CD14-positive monocyte (primary cell): Measurements from ENCODE around the gene TCEAL7. TPM values are rescaled to one million over a fixed set of nuclear protein-coding genes. Genes with fewer than 3 reads are reported as not detected.

Source experiments
- DNase-seq, 3 donors: peaks; one replicate each; pipeline ENCODE4 v3.0.0-alpha.2; 2011 to 2022
- H2AFZ ChIP-seq: 2 replicates; pipeline ENCODE4 v1.6.0; 2012; ENCODE audit warnings: mild to moderate bottlenecking, low read depth, low read length, inconsistent platforms; ENCODE audit not compliant: insufficient read depth, poor library complexity, severe bottlenecking
- H3K27ac ChIP-seq, 2 donors: 1 replicate in 1 of 2; 2 replicates in 1 of 2; pipeline ENCODE4 v1.5.1; 2012 to 2013; ENCODE audit warnings: low read length in 2 of 2, control low read depth in 1 of 2, inconsistent platforms in 1 of 2, low read depth in 1 of 2, mild to moderate bottlenecking in 1 of 2
- H3K27me3 ChIP-seq, 2 donors: one replicate each; pipeline versions ENCODE4 v1.6.0 to v1.6.1; 2011 to 2013; ENCODE audit warnings: low read length in 2 of 2; ENCODE audit not compliant: control insufficient read depth in 2 of 2, insufficient read depth in 2 of 2
- H3K36me3 ChIP-seq, 2 donors: replicated peaks in 1 of 2; 1 replicate in 1 of 2; 2 replicates in 1 of 2; pipeline versions ENCODE4 v1.5.1 to v1.6.1; 2012 to 2013; ENCODE audit warnings: low read length in 2 of 2, control low read depth in 1 of 2, inconsistent platforms in 1 of 2, mild to moderate bottlenecking in 1 of 2; ENCODE audit not compliant: insufficient read depth in 2 of 2, control insufficient read depth in 1 of 2
- H3K4me1 ChIP-seq, 2 donors: 1 replicate in 1 of 2; 2 replicates in 1 of 2; pipeline versions ENCODE4 v1.5.1 to v1.6.1; 2012 to 2013; ENCODE audit warnings: low read length in 2 of 2, control low read depth in 1 of 2, inconsistent platforms in 1 of 2, mild to moderate bottlenecking in 1 of 2, moderate library complexity in 1 of 2; ENCODE audit not compliant: insufficient read depth in 2 of 2, control insufficient read depth in 1 of 2
- H3K4me2 ChIP-seq: replicated peaks from 2 replicates; pipeline ENCODE3; 2012; ENCODE audit warnings: low read length, moderate library complexity, mild to moderate bottlenecking; ENCODE audit not compliant: poor library complexity, severe bottlenecking; ENCODE audit errors: extremely low read depth
- H3K4me3 ChIP-seq, 3 experiments: fragments of 200-600 bp in 1 of 3; sonication (generic) in 1 of 3; replicated peaks in 1 of 3; 1 replicate in 2 of 3; 2 replicates in 1 of 3; pipeline ENCODE4 v1.5.1; 2011 to 2013; ENCODE audit warnings: low read length in 3 of 3, mild to moderate bottlenecking in 3 of 3, control low read depth in 2 of 3, low read depth in 2 of 3, inconsistent platforms in 1 of 3, moderate library complexity in 1 of 3
- H3K79me2 ChIP-seq: 2 replicates; pipeline ENCODE4 v1.6.0; 2012; ENCODE audit warnings: mild to moderate bottlenecking, control low read depth, inconsistent platforms, low read length, moderate library complexity; ENCODE audit not compliant: insufficient read depth
- H3K9ac ChIP-seq: 2 replicates; pipeline ENCODE4 v1.6.0; 2017; ENCODE audit warnings: low read length, mild to moderate bottlenecking; ENCODE audit not compliant: insufficient read depth, poor library complexity, severe bottlenecking
- H3K9me3 ChIP-seq, 2 donors: replicated peaks in 1 of 2; 1 replicate in 1 of 2; 2 replicates in 1 of 2; pipeline versions ENCODE4 v1.5.1 to v1.6.1; 2012 to 2013; ENCODE audit warnings: low read length in 2 of 2, control low read depth in 1 of 2; ENCODE audit not compliant: control insufficient read depth in 1 of 2, insufficient read depth in 1 of 2
- H4K20me1 ChIP-seq: 2 replicates; pipeline ENCODE4 v1.6.0; 2012; ENCODE audit warnings: mild to moderate bottlenecking, low read length, control low read depth, moderate library complexity; ENCODE audit not compliant: insufficient read depth
- H3K27ac Mint-ChIP-seq, 7 donors: one replicate each; pipeline ENCODE4 v1.8.0; 2020; ENCODE audit warnings: mild to moderate bottlenecking in 7 of 7, mixed read lengths in 7 of 7, moderate library complexity in 6 of 7, inconsistent platforms in 2 of 7
- H3K27me3 Mint-ChIP-seq, 3 donors: one replicate each; pipeline ENCODE4 v1.8.0; 2021 to 2022; ENCODE audit warnings: low read depth in 3 of 3, mild to moderate bottlenecking in 3 of 3, mixed read lengths in 3 of 3, moderate library complexity in 3 of 3, inconsistent platforms in 1 of 3
- H3K36me3 Mint-ChIP-seq, 2 donors: one replicate each; pipeline ENCODE4 v1.8.0; 2020; ENCODE audit warnings: mixed read lengths in 2 of 2, inconsistent platforms in 1 of 2, mild to moderate bottlenecking in 1 of 2
- H3K4me1 Mint-ChIP-seq: one replicate; pipeline ENCODE4 v1.8.0; 2020; ENCODE audit warnings: mild to moderate bottlenecking, mixed read lengths
- H3K4me3 Mint-ChIP-seq, 2 donors: one replicate each; pipeline ENCODE4 v1.8.0; 2020; ENCODE audit warnings: mild to moderate bottlenecking in 2 of 2, mixed read lengths in 2 of 2, moderate library complexity in 1 of 2
- H3K9me3 Mint-ChIP-seq, 7 donors: one replicate each; pipeline ENCODE4 v1.8.0; 2020 to 2022; ENCODE audit warnings: mixed read lengths in 7 of 7, mild to moderate bottlenecking in 6 of 7, moderate library complexity in 6 of 7, inconsistent platforms in 2 of 7
- CTCF ChIP-seq: fragments of 200-600 bp; IDR thresholded peaks from one replicate; pipeline ENCODE4 v1.8.0; 2022; ENCODE audit warnings: antibody characterized with exemption, mild to moderate bottlenecking
- WGBS: methylation state at CpG from one replicate; pipeline ENCODE4 v1.1.5; 2013; ENCODE audit warnings: missing lambda C conversion rate; ENCODE audit not compliant: insufficient coverage; 5-methylcytosine and 5-hydroxymethylcytosine counted together
- intact Hi-C, 2 donors: fragments of 100-400 bp; cut with micrococcal nuclease; formaldehyde crosslinking; loops; one replicate each; pipeline versions ENCODE4 v1.15.0 to v1.15.1; 2023
- polyA plus RNA-seq, 3 donors: library from polyadenylated mRNA; depleted of rRNA in 1 of 3; unstranded in 2 of 3; stranded (reverse) in 1 of 3; fragments of 300-500 nt in 2 of 3; fragments of >200 nt in 1 of 3; fragmentation: Illumina TruSeq in 2 of 3; gene quantifications; 1 replicate in 2 of 3; 2 replicates in 1 of 3; pipeline ENCODE4 v1.2.3, GENCODE V29; 2012 to 2021

TCEAL7 gene
- polyA plus RNA-seq, 3 donors: not detected

GRCh38 chrX:103360092-103360491, 30.1 kb downstream of the TCEAL7 start:
- Histone ChIP-seq H3K4me2 (no peak overlapping the region), H3K79me2 (no peaks in the 10 kb centered on the region), H3K36me3 (no peaks in the 10 kb centered on the region), H3K9me3 (no peaks in the 10 kb centered on the region), H3K4me3 (no peak overlapping the region), H3K27ac (no peak overlapping the region), H4K20me1 (no peaks in the 10 kb centered on the region), H3K4me1 (peaks cover 6% of the 10 kb centered on the region in 2 donors), H3K27me3 (no peaks in the 10 kb centered on the region), H2AFZ (no peak overlapping the region), H3K9ac (no peak overlapping the region)
- no peaks in the 10 kb centered on the region for H3K36me3 Mint-ChIP-seq
- H3K27me3 Mint-ChIP-seq: peaks cover 0 to 7% (median 0%) of the 10 kb centered on the region in 3 donors
- no peak for TF ChIP-seq CTCF
- H3K9me3 Mint-ChIP-seq: peaks cover 0 to 3% (median 0%) of the 10 kb centered on the region in 7 donors
- H3K4me1 Mint-ChIP-seq: peaks cover 17% of the 10 kb centered on the region
- DNase-seq: no peak
- no CpG with 5 or more reads among the region's 2 CpGs for WGBS
- H3K27ac Mint-ChIP-seq: no peak overlapping the region
- H3K4me3 Mint-ChIP-seq: no peak overlapping the region
- intact Hi-C loops: no loop called here

GRCh38 chrX:103360916-103361315, 30.9 kb downstream of the TCEAL7 start:
- DNase-seq: no peak
- Mint-ChIP-seq H3K9me3 (peaks cover 0 to 3% (median 0%) of the 10 kb centered on the region in 7 donors), H3K4me1 (peaks cover 14% of the 10 kb centered on the region), H3K27ac (no peak overlapping the region), H3K4me3 (no peak overlapping the region), H3K36me3 (no peaks in the 10 kb centered on the region), H3K27me3 (peaks cover 0 to 3% (median 0%) of the 10 kb centered on the region in 3 donors)
- Histone ChIP-seq H3K27ac (no peak overlapping the region), H3K9me3 (no peaks in the 10 kb centered on the region), H3K27me3 (no peaks in the 10 kb centered on the region), H4K20me1 (no peaks in the 10 kb centered on the region), H3K4me2 (no peak overlapping the region), H2AFZ (no peak overlapping the region), H3K4me3 (no peak overlapping the region), H3K4me1 (peaks cover 5 to 6% of the 10 kb centered on the region in 2 donors), H3K36me3 (no peaks in the 10 kb centered on the region), H3K9ac (no peak overlapping the region), H3K79me2 (no peaks in the 10 kb centered on the region)
- intact Hi-C loops: no loop called here
- no peak for TF ChIP-seq CTCF
- WGBS: 20% methylated on average over 1 of the region's 2 CpGs
